Right atrium auricular region (tissue), 2 donors: ENCODE results near the gene CXCL16. TPM values are rescaled to one million over a fixed set of nuclear protein-coding genes. Genes with fewer than 3 reads are reported as not detected.

Experiments
- DNase-seq: peaks from one replicate; pipeline ENCODE4 v3.0.0-alpha.2; 2019; ENCODE audit warnings: low spot score
- H3K27ac ChIP-seq, 2 donors: fragments of 200-600 bp; sonication (generic); 1 replicate in 1 of 2; 2 replicates in 1 of 2; pipeline ENCODE4 v1.5.1; 2016 to 2019
- H3K27me3 ChIP-seq, 2 donors: fragments of 200-600 bp; sonication (generic); one replicate each; pipeline versions ENCODE4 v1.5.1 to v1.6.0; 2017 to 2019
- H3K36me3 ChIP-seq: fragments of 200-600 bp; sonication (generic); one replicate; pipeline ENCODE4 v1.5.1; 2016
- H3K4me1 ChIP-seq, 2 donors: fragments of 200-600 bp; sonication (generic); one replicate each; pipeline versions ENCODE4 v1.5.1 to v1.6.0; 2017 to 2019
- H3K4me3 ChIP-seq, 2 donors: fragments of 200-600 bp; sonication (generic); 1 replicate in 1 of 2; 2 replicates in 1 of 2; pipeline ENCODE4 v1.5.1; 2017 to 2019; ENCODE audit warnings: mild to moderate bottlenecking in 1 of 2, moderate library complexity in 1 of 2
- H3K9me3 ChIP-seq, 2 donors: fragments of 200-600 bp; sonication (generic); one replicate each; pipeline ENCODE4 v1.5.1; 2019
- total RNA-seq, 2 donors: library from RNA; depleted of rRNA; stranded (reverse); fragments of >200 nt; gene quantifications; one replicate each; pipeline ENCODE4 v1.1.0, GENCODE V29; 2016
- TF ChIP-seq, protein P1 (sequence below), 2 donors: fragments of 200-600 bp; sonication (generic); IDR thresholded peaks; one replicate each; pipeline ENCODE4 v1.5.1; 2019; ENCODE audit warnings: antibody characterized with exemption in 2 of 2

Gene CXCL16
- 10 to 100 TPM in 1 of 2 donors, 1 to 10 TPM in 1; 5.2 to 12.4 TPM for total RNA-seq

GRCh38 chr17:4739122-4740024 lies at the start of gene CXCL16, which contains the start of gene ZMYND15:
Gene CXCL16, minus strand, starts transcription at chr17:4739928. Its CDS starts 589 bp downstream, at chr17:4739339.
Gene ZMYND15, plus strand, starts transcription at chr17:4739833. Its CDS starts 716 bp downstream, at chr17:4740549.
- Histone ChIP-seq H3K27me3 (no peaks in the 10 kb centered on the region), H3K4me3 (peak within 1 kb of the TSS; percentile 66 to 79), H3K27ac (peak within 1 kb of the TSS; percentile 41 to 74), H3K4me1 (peaks cover 0 to 15% of the 10 kb centered on the region in 2 donors), H3K9me3 (no peaks in the 10 kb centered on the region), H3K36me3 (no peaks in the 10 kb centered on the region)
- TF ChIP-seq, protein P1, sequence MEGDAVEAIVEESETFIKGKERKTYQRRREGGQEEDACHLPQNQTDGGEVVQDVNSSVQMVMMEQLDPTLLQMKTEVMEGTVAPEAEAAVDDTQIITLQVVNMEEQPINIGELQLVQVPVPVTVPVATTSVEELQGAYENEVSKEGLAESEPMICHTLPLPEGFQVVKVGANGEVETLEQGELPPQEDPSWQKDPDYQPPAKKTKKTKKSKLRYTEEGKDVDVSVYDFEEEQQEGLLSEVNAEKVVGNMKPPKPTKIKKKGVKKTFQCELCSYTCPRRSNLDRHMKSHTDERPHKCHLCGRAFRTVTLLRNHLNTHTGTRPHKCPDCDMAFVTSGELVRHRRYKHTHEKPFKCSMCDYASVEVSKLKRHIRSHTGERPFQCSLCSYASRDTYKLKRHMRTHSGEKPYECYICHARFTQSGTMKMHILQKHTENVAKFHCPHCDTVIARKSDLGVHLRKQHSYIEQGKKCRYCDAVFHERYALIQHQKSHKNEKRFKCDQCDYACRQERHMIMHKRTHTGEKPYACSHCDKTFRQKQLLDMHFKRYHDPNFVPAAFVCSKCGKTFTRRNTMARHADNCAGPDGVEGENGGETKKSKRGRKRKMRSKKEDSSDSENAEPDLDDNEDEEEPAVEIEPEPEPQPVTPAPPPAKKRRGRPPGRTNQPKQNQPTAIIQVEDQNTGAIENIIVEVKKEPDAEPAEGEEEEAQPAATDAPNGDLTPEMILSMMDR (IDR thresholded peaks at IDR 0.05) = no peak
- no peak for DNase-seq

DNA sequence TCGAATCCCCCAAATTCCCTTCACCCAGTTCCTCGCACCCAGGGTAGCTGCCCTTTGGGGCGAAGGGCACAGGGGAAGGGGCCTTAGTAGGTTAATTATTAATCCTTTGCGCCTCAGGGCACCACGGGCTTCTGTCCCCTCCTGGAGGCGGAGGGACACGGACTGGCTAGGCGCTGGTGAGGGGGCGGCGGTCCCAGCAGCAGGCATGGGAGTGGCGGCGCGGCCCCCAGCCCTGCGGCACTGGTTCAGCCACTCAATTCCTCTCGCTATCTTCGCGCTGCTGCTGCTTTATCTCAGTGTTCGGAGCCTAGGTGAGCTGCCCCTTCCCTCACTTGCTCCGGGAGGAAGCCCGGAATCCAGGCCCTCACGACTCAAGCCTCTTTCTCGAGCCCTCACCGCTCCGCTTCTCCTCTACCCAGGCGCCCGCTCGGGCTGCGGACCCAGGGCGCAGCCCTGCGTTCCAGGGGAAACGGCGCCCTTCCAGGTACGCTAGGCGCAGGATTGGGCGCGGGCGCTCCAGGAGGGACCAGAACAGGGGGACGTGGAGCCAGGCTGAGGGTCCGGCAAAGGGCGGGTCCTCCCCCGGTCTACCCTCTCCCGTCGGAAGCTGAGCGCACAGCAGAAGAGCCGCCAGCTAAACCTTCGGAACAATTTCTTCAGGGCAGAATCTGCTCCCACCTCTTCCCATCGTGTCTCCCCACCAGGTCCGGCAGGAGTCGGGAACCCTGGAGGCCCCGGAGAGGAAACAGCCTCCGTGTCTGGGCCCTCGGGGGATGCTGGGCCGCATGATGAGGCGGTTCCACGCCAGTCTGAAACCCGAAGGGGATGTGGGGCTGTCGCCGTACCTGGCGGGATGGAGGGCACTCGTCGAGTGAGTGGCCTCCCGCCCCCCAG lies 49.3 kb upstream of the CXCL16 start, which contains the start of gene GLTPD2:
TSS of gene GLTPD2 (plus strand) at position 158 of the 894 bp plus-strand sequence. CDS start at position 206, 48 bp downstream.
- TF ChIP-seq, protein P1 (IDR thresholded peaks at IDR 0.05) = no peak
- no peaks in the 10 kb centered on the region for H3K9me3 ChIP-seq
- peak within 1 kb of the TSS; percentile 90 to 95 for H3K27ac ChIP-seq
- no peaks in the 10 kb centered on the region for H3K27me3 ChIP-seq
- no peaks in the 10 kb centered on the region for H3K36me3 ChIP-seq
- DNase-seq = no peak
- peak within 1 kb of the TSS; percentile 60 to 64 for H3K4me3 ChIP-seq
- H3K4me1 ChIP-seq = peaks cover 0 to 44% of the 10 kb centered on the region in 2 donors

DNA sequence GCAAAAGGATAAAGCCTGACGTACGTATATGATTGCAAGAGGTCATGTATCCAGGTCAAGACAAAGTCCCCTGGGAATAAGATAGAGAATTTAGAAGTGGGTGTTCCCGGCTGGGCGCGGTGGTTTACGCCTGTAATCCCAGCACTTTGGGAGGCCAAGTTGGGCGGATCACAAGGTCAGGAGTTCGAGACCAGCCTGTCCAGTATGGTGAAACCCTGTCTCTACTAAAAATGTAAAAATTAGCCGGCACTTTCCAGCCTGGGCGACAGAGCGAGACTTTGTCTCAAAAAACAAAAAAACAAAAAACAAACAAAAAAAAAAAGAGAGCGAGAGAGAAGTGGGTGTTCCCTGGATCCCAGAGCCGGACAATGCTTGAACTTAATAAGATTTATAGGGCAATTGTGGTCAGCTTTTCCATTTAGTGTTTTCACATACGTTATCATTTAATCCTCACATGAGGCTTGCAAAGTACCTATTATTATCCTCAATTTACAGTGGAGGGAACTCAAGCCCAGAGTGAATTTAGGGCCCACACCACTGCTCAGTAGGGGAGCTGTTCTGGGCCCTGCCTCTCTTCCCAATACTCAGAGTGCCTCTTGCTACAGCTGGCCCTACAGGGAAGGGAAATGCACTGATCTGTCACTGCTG lies 48.6 kb upstream of the CXCL16 start:
- Histone ChIP-seq H3K9me3 (no peaks in the 10 kb centered on the region), H3K27ac (no peak overlapping the region), H3K4me1 (peaks cover 0 to 44% of the 10 kb centered on the region in 2 donors), H3K4me3 (no peak overlapping the region), H3K27me3 (no peaks in the 10 kb centered on the region), H3K36me3 (no peaks in the 10 kb centered on the region)
- no peak for DNase-seq
- TF ChIP-seq, protein P1 (IDR thresholded peaks at IDR 0.05) = no peak

DNA sequence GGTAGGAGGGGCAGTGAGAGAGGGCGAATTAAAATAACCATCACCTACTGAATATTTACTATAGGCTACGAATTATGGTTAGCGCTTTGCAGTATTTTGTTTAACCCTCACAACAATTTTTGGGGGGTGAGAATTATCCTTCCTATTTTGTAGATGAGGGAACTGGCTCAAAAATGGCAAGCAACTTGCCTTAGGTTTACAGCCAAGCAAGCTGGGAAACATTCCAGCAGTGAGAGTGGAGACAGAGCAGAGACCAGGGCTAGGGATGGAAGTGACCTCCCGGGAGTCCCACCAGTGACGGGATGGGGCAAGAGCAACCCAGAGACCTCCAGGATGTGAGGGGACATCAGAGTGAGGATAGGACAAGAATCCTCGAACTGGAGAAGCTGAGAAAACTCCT lies 46.8 kb upstream of the CXCL16 start:
- no peaks in the 10 kb centered on the region for H3K9me3 ChIP-seq
- H3K27me3 ChIP-seq = no peaks in the 10 kb centered on the region
- H3K36me3 ChIP-seq = no peaks in the 10 kb centered on the region
- H3K27ac ChIP-seq = no peak overlapping the region
- TF ChIP-seq, protein P1 (IDR thresholded peaks at IDR 0.05) = no peak
- peak overlapping the region; percentile 4 to 36 for H3K4me3 ChIP-seq
- DNase-seq = no peak
- H3K4me1 ChIP-seq = peaks cover 0 to 44% of the 10 kb centered on the region in 2 donors

- H3K4me1 ChIP-seq = peaks cover 0 to 44% of the 10 kb centered on the region in 2 donors
- no peaks in the 10 kb centered on the region for H3K9me3 ChIP-seq
- peak within 1 kb of the TSS; percentile 4 to 36 for H3K4me3 ChIP-seq
- no peak for DNase-seq
- no peaks in the 10 kb centered on the region for H3K36me3 ChIP-seq
- H3K27ac ChIP-seq = no peak within 1 kb of the TSS
- TF ChIP-seq, protein P1 (IDR thresholded peaks at IDR 0.05) = no peak
- no peaks in the 10 kb centered on the region for H3K27me3 ChIP-seq
Observed at GRCh38 chr17:4786106-4786511, 46.4 kb upstream of the CXCL16 start, which contains the start of gene VMO1. Gene VMO1, minus strand, starts transcription at chr17:4786364. Its CDS starts 12 bp downstream, at chr17:4786352.
